Thyroid gland (tissue), 4 donors: ENCODE data around the gene DOP1B.

Experiments
- POLR2A ChIP-seq, 2 donors: fragments of 450-650 bp; IDR thresholded peaks; one replicate each; pipeline ENCODE4 v1.6.1; 2017; ENCODE audit warnings: antibody characterized with exemption in 2 of 2, mild to moderate bottlenecking in 2 of 2, moderate library complexity in 1 of 2
- TF ChIP-seq, protein P1 (sequence below), 6 experiments: fragments of 200-600 bp in 3 of 6; fragments of 450-650 bp in 3 of 6; sonication (generic) in 3 of 6; IDR thresholded peaks; one replicate each; pipeline ENCODE4 v1.5.1; 2016 to 2019; ENCODE audit warnings: antibody characterized with exemption in 6 of 6, mild to moderate bottlenecking in 2 of 6, inconsistent platforms in 1 of 6, moderate library complexity in 1 of 6

DNA sequence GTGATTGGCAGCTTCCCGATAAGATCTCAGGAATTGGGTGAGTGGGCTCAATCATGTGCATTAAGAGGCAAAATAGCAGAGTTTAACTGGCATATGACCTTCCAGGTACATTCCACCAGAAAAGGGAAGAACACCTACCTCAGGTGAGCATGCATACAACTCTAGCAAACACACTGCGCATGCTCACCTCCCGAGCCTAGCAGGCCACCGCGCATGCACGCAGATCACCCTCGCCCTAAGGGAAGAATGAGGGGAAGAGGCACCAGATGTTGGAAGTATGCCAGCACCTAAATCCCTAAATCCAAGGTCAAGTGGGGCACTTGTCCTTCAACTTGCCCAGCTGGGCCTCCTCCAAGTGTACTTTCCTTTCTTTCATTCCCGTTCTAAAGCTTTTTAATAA is 45.4 kb upstream of the DOP1B start:
- TF ChIP-seq POLR2A (IDR thresholded peaks at IDR 0.05), result no peak
- TF ChIP-seq, protein P1, sequence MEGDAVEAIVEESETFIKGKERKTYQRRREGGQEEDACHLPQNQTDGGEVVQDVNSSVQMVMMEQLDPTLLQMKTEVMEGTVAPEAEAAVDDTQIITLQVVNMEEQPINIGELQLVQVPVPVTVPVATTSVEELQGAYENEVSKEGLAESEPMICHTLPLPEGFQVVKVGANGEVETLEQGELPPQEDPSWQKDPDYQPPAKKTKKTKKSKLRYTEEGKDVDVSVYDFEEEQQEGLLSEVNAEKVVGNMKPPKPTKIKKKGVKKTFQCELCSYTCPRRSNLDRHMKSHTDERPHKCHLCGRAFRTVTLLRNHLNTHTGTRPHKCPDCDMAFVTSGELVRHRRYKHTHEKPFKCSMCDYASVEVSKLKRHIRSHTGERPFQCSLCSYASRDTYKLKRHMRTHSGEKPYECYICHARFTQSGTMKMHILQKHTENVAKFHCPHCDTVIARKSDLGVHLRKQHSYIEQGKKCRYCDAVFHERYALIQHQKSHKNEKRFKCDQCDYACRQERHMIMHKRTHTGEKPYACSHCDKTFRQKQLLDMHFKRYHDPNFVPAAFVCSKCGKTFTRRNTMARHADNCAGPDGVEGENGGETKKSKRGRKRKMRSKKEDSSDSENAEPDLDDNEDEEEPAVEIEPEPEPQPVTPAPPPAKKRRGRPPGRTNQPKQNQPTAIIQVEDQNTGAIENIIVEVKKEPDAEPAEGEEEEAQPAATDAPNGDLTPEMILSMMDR (IDR thresholded peaks at IDR 0.05), result no peak
